ENCODE measurements around the gene WLS. TPM values are rescaled to one million over a fixed set of nuclear protein-coding genes. Genes with fewer than 3 reads are reported as not detected.

The WLS gene
- total RNA-seq, 2 donors from 2014 or later, result not detected

GRCh38 chr1:68204977-68205630, 27.2 kb downstream of the WLS start:
- no peak for DNase-seq
- ATAC-seq (replicated peaks in 1 of 2), result no peak
- H3K9me3 Mint-ChIP-seq, result no peaks in the 10 kb centered on the region
- H3K27ac Mint-ChIP-seq, result no peak overlapping the region
- H3K36me3 Mint-ChIP-seq (ENCODE audit: insufficient read depth in 2 of 2), result no peaks in the 10 kb centered on the region
- no peaks in the 10 kb centered on the region for H3K4me1 Mint-ChIP-seq (ENCODE audit: low read depth)
- no peaks in the 10 kb centered on the region for H3K27me3 Mint-ChIP-seq (ENCODE audit: low read depth)
- H3K4me3 Mint-ChIP-seq, result no peak overlapping the region

GRCh38 chr1:68202239-68202832, 30.0 kb downstream of the WLS start:
- no peak overlapping the region for H3K4me3 Mint-ChIP-seq
- H3K36me3 Mint-ChIP-seq (ENCODE audit: insufficient read depth in 2 of 2), result no peaks in the 10 kb centered on the region
- no peaks in the 10 kb centered on the region for H3K27me3 Mint-ChIP-seq (ENCODE audit: low read depth)
- no peak for ATAC-seq (replicated peaks in 1 of 2)
- H3K27ac Mint-ChIP-seq, result no peak overlapping the region
- no peak for DNase-seq
- H3K4me1 Mint-ChIP-seq (ENCODE audit: low read depth), result no peaks in the 10 kb centered on the region
- no peaks in the 10 kb centered on the region for H3K9me3 Mint-ChIP-seq

GRCh38 chr1:68201546-68202238, 30.6 kb downstream of the WLS start:
- Mint-ChIP-seq H3K27ac (no peak overlapping the region), H3K27me3 (ENCODE audit: low read depth) (no peaks in the 10 kb centered on the region), H3K4me3 (no peak overlapping the region), H3K4me1 (ENCODE audit: low read depth) (no peaks in the 10 kb centered on the region), H3K9me3 (no peaks in the 10 kb centered on the region), H3K36me3 (ENCODE audit: insufficient read depth in 2 of 2) (no peaks in the 10 kb centered on the region)
- ATAC-seq (replicated peaks in 1 of 2) (no peak), DNase-seq (no peak)

DNA sequence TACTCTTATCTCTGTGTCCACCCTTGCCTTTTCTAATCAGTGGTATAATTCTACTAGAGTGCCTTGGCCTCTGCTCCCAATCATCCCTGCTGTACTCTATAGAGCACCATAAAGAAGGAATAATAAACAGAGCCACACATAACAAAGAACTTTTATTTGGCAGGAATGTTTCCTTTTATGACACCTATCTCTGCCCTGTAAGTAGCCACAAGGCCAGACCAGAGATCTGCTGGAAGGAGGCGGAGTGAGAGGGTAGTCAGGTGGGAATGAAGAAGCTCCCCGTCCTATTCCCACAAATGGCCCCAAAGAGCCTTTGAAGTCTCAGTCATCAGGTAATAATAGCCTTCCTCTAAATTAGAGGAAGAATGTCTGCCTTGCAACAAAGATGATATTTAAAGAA, 32.7 kb downstream of the WLS start:
- no peak overlapping the region for H3K4me3 Mint-ChIP-seq
- no peaks in the 10 kb centered on the region for H3K9me3 Mint-ChIP-seq
- no peaks in the 10 kb centered on the region for H3K4me1 Mint-ChIP-seq (ENCODE audit: low read depth)
- H3K36me3 Mint-ChIP-seq (ENCODE audit: insufficient read depth in 2 of 2), result no peaks in the 10 kb centered on the region
- H3K27ac Mint-ChIP-seq, result no peak overlapping the region
- no peak for ATAC-seq (replicated peaks in 1 of 2)
- H3K27me3 Mint-ChIP-seq (ENCODE audit: low read depth), result no peaks in the 10 kb centered on the region
- DNase-seq, result no peak

DNA sequence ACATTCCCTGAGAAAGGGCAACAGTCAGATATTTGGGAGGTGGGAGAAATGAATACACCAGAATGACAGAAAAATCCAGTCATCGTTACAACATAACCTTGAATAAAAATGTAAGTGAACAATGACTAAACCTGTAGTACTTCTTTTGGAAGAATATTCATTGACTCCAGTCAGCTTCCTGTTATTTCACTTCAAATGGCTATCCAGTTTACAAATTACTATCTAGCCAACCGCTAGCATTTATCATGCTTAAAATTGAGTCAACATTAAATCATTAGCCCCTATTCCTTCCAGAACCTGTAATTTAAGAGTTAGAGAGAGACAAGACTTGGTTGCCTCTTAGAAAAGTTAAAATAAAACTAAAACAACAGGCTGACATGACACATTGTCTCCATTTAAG, 33.6 kb downstream of the WLS start:
- H3K4me1 Mint-ChIP-seq (ENCODE audit: low read depth), result no peaks in the 10 kb centered on the region
- no peaks in the 10 kb centered on the region for H3K27me3 Mint-ChIP-seq (ENCODE audit: low read depth)
- H3K36me3 Mint-ChIP-seq (ENCODE audit: insufficient read depth in 2 of 2), result no peaks in the 10 kb centered on the region
- H3K4me3 Mint-ChIP-seq, result no peak overlapping the region
- DNase-seq (no peak), ATAC-seq (replicated peaks in 1 of 2) (no peak)
- no peaks in the 10 kb centered on the region for H3K9me3 Mint-ChIP-seq
- H3K27ac Mint-ChIP-seq, result no peak overlapping the region

- no peak for ATAC-seq (replicated peaks in 1 of 2)
- Mint-ChIP-seq H3K36me3 (ENCODE audit: insufficient read depth in 2 of 2) (no peaks in the 10 kb centered on the region), H3K27me3 (ENCODE audit: low read depth) (no peaks in the 10 kb centered on the region), H3K9me3 (no peaks in the 10 kb centered on the region), H3K4me3 (no peak overlapping the region), H3K27ac (no peak overlapping the region), H3K4me1 (ENCODE audit: low read depth) (no peaks in the 10 kb centered on the region)
- no peak for DNase-seq
Observed at GRCh38 chr1:68197891-68198290, 34.4 kb downstream of the WLS start.

DNA sequence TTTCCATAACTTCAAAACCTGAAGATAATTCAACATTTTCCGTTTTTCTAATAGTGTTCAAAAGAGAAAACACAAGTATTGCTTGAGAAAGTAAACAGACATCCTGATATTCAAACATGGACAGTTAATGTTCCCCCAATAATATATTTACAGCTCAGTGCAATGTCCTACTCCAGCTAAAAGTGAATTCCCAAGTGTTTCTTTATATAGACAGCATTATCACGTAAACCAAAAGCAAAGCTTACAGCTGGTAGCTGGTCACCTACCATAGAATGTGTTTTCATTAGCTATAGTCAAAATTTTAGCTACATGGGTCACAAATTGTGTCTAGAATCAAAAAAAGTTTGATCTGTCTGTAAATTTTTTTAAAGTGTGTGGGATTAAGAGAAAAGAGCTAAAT, 34.9 kb downstream of the WLS start:
- H3K36me3 Mint-ChIP-seq (ENCODE audit: insufficient read depth in 2 of 2), result no peaks in the 10 kb centered on the region

GRCh38 chr1:68196676-68197075, 35.6 kb downstream of the WLS start:
- H3K4me3 Mint-ChIP-seq, result no peak overlapping the region
- H3K36me3 Mint-ChIP-seq (ENCODE audit: insufficient read depth in 2 of 2), result no peaks in the 10 kb centered on the region
- DNase-seq (no peak), ATAC-seq (replicated peaks in 1 of 2) (no peak)
- no peaks in the 10 kb centered on the region for H3K27me3 Mint-ChIP-seq (ENCODE audit: low read depth)
- H3K9me3 Mint-ChIP-seq, result no peaks in the 10 kb centered on the region
- H3K27ac Mint-ChIP-seq, result no peak overlapping the region
- no peaks in the 10 kb centered on the region for H3K4me1 Mint-ChIP-seq (ENCODE audit: low read depth)

More for the DNA sequence above, 34.9 kb downstream of the WLS start:
- Mint-ChIP-seq H3K27me3 (ENCODE audit: low read depth) (no peaks in the 10 kb centered on the region), H3K4me3 (no peak overlapping the region), H3K27ac (no peak overlapping the region), H3K4me1 (ENCODE audit: low read depth) (no peaks in the 10 kb centered on the region), H3K9me3 (no peaks in the 10 kb centered on the region)
- DNase-seq (no peak), ATAC-seq (replicated peaks in 1 of 2) (no peak)

DNA sequence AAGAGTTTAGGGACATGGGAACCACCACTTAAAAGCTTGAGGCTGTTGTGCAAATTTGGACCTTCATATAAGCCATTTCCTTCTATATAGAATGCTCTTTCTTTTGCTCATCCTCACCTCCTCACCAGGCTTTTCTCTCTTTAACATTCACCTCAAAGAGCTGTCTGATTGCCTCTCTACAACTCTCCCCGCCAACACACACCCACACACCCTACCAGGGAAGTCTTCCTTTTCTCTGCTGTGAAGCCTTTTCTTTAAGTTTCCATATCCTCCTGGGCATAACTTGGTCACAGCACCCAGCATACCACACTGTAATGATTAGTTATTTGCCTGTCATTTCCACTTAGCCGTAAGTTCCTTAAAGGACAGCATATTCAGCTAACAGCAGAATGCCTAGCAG, 40.6 kb downstream of the WLS start:
- Mint-ChIP-seq H3K4me1 (ENCODE audit: low read depth) (no peaks in the 10 kb centered on the region), H3K9me3 (no peaks in the 10 kb centered on the region), H3K4me3 (no peak overlapping the region), H3K27me3 (ENCODE audit: low read depth) (peaks cover 9% of the 10 kb centered on the region), H3K36me3 (ENCODE audit: insufficient read depth in 2 of 2) (no peaks in the 10 kb centered on the region), H3K27ac (no peak overlapping the region)
- ATAC-seq (replicated peaks in 1 of 2), result no peak
- no peak for DNase-seq

DNA sequence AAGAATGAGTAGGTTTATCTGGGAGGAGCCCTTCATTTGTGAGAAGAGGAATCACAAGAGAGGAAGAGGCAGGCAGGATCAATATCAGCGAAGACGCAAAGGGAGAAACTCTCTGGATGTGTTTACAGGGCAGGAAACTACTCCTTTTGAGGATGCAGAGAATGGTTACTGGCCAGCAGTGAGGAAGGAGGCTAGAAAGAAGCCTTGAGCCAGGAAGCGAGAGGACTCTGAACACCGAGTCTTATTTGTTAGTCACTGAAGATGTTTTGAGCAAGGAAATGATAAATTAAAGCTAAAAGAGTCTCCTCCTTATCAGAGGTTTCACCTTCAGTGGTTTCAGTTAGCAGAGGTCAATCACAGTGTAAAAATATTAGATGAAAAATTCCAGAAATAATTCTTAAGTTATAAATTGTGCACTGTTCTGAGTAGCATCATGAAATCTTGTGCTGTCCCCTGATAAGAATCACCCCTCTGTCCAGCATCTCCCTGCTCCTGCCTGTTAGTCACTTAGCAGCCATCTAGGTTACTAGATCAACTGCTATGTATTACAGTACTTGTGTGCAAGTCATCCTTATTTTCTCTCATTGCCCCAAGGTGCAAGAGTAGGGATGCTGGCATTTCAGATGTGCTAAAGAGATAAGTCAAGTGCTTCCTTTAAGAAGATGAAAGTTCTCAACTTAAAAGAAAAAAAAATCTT, 43.5 kb downstream of the WLS start:
- H3K4me3 Mint-ChIP-seq, result no peak overlapping the region
- no peak for ATAC-seq (replicated peaks in 1 of 2)

GRCh38 chr1:68188060-68188538, 44.2 kb downstream of the WLS start:
- no peak overlapping the region for H3K4me3 Mint-ChIP-seq
- peaks cover 9% of the 10 kb centered on the region for H3K27me3 Mint-ChIP-seq (ENCODE audit: low read depth)
- no peaks in the 10 kb centered on the region for H3K9me3 Mint-ChIP-seq
- no peak for ATAC-seq (replicated peaks in 1 of 2)
- no peaks in the 10 kb centered on the region for H3K36me3 Mint-ChIP-seq (ENCODE audit: insufficient read depth in 2 of 2)
- DNase-seq, result no peak
- H3K27ac Mint-ChIP-seq, result no peak overlapping the region
- H3K4me1 Mint-ChIP-seq (ENCODE audit: low read depth), result no peaks in the 10 kb centered on the region

More for the DNA sequence above, 43.5 kb downstream of the WLS start:
- Mint-ChIP-seq H3K4me1 (ENCODE audit: low read depth) (no peaks in the 10 kb centered on the region), H3K9me3 (no peaks in the 10 kb centered on the region), H3K27ac (no peak overlapping the region), H3K36me3 (ENCODE audit: insufficient read depth in 2 of 2) (no peaks in the 10 kb centered on the region), H3K27me3 (ENCODE audit: low read depth) (peaks cover 9% of the 10 kb centered on the region)
- DNase-seq, result no peak

DNA sequence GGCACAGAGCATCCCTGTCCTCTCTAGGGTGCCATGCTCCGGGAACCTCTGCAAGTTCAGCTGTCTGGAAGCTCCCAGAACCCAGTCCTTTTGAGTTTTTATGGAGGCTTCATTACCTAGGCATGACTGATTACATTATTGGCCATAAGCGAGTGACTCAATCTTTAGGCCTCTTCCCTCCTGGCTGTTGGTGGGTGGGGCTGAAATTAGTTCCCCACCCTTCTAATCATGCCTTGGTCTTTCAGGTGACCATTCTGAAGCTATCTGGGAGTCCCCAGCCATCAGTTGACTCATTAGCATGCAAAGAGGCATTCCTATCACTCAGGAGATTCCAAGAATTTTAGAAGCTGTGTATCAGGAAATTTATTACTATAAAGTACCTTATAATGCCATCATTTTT, 46.6 kb downstream of the WLS start:
- DNase-seq, result no peak
- peaks cover 9% of the 10 kb centered on the region for H3K27me3 Mint-ChIP-seq (ENCODE audit: low read depth)
- no peak for ATAC-seq (replicated peaks in 1 of 2)
- no peak overlapping the region for H3K27ac Mint-ChIP-seq
- no peaks in the 10 kb centered on the region for H3K4me1 Mint-ChIP-seq (ENCODE audit: low read depth)
- no peaks in the 10 kb centered on the region for H3K36me3 Mint-ChIP-seq (ENCODE audit: insufficient read depth in 2 of 2)
- no peaks in the 10 kb centered on the region for H3K9me3 Mint-ChIP-seq
- no peak overlapping the region for H3K4me3 Mint-ChIP-seq

GRCh38 chr1:68183895-68184294, 48.4 kb downstream of the WLS start:
- no peak for ATAC-seq (replicated peaks in 1 of 2)
- no peak for DNase-seq
- Mint-ChIP-seq H3K4me3 (no peak overlapping the region), H3K9me3 (no peaks in the 10 kb centered on the region), H3K4me1 (ENCODE audit: low read depth) (peaks cover 2% of the 10 kb centered on the region), H3K27ac (no peak overlapping the region), H3K36me3 (ENCODE audit: insufficient read depth in 2 of 2) (no peaks in the 10 kb centered on the region), H3K27me3 (ENCODE audit: low read depth) (peaks cover 9% of the 10 kb centered on the region)
